NB4 (cell line): ENCODE results near the gene SYCP3.

ENCODE experiments used
- DNase-seq: peaks from one replicate; pipeline ENCODE4 v3.0.0; 2010; ENCODE audit warnings: low read depth
- H3K4me3 ChIP-seq: one replicate; pipeline ENCODE4 v1.5.1; 2011; ENCODE audit warnings: mild to moderate bottlenecking, low read depth, low read length, moderate library complexity
- MAX ChIP-seq: IDR thresholded peaks from 2 replicates; pipeline ENCODE4 v1.6.1; 2011; ENCODE audit warnings: low read depth, low read length
- MYC ChIP-seq: IDR thresholded peaks from 2 replicates; pipeline ENCODE4 v1.6.1; 2011; ENCODE audit warnings: low read depth, low read length
- POLR2A ChIP-seq: IDR thresholded peaks from 2 replicates; pipeline ENCODE4 v1.6.1; 2011; ENCODE audit warnings: mild to moderate bottlenecking; ENCODE audit not compliant: insufficient read length; ENCODE audit errors: extremely low read depth
- TF ChIP-seq, protein P1 (sequence below): IDR thresholded peaks from one replicate; pipeline ENCODE4 v1.5.1; 2012; ENCODE audit warnings: low read depth, low read length

Gene SYCP3

GRCh38 chr12:101746196-101746595 lies 6.9 kb upstream of the SYCP3 start:
- no peak for DNase-seq
- no peak for TF ChIP-seq MYC
- no peak for TF ChIP-seq MAX
- H3K4me3 ChIP-seq, result no peak overlapping the region

- DNase-seq, result no peak
- no peak for TF ChIP-seq POLR2A
- no peak overlapping the region for H3K4me3 ChIP-seq
These were observed 6.2 kb upstream of the SYCP3 start for GRCh38 chr12:101745481-101745880.

- H3K4me3 ChIP-seq, result no peak overlapping the region
- TF ChIP-seq POLR2A, result no peak
- no peak for TF ChIP-seq MYC
- TF ChIP-seq, protein P1, sequence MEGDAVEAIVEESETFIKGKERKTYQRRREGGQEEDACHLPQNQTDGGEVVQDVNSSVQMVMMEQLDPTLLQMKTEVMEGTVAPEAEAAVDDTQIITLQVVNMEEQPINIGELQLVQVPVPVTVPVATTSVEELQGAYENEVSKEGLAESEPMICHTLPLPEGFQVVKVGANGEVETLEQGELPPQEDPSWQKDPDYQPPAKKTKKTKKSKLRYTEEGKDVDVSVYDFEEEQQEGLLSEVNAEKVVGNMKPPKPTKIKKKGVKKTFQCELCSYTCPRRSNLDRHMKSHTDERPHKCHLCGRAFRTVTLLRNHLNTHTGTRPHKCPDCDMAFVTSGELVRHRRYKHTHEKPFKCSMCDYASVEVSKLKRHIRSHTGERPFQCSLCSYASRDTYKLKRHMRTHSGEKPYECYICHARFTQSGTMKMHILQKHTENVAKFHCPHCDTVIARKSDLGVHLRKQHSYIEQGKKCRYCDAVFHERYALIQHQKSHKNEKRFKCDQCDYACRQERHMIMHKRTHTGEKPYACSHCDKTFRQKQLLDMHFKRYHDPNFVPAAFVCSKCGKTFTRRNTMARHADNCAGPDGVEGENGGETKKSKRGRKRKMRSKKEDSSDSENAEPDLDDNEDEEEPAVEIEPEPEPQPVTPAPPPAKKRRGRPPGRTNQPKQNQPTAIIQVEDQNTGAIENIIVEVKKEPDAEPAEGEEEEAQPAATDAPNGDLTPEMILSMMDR, result no peak
- no peak for TF ChIP-seq MAX
- no peak for DNase-seq
These were observed 4.6 kb upstream of the SYCP3 start for GRCh38 chr12:101743724-101744472.

DNA sequence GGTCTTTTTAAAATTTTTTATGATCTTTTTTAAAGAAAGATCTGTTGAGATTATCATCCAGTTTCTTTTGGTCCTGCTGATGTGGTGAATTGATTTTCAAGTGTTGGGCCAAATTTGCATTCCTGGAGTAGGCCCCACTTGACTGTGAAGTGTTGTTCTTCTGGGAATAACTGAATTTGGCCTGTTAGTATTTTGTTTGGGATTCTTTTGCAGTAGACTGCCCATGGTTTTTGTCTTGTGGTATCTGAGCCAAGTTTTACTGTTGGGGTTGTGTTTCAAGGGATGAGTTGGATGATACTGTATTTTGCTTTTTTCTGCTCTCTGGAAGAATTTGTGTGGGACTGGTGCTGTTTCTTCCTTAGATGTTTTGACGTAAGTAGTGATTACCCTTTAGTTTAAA lies 4.0 kb upstream of the SYCP3 start:
- no peak for DNase-seq
- TF ChIP-seq MAX (no peak), POLR2A (no peak), MYC (no peak)
- TF ChIP-seq, protein P1, result no peak
- H3K4me3 ChIP-seq, result no peak overlapping the region

GRCh38 chr12:101740980-101741379 lies 1.7 kb upstream of the SYCP3 start:
- no peak overlapping the region for H3K4me3 ChIP-seq
- no peak for DNase-seq
- TF ChIP-seq POLR2A (no peak), MYC (no peak), MAX (no peak)
- TF ChIP-seq, protein P1, result no peak

DNA sequence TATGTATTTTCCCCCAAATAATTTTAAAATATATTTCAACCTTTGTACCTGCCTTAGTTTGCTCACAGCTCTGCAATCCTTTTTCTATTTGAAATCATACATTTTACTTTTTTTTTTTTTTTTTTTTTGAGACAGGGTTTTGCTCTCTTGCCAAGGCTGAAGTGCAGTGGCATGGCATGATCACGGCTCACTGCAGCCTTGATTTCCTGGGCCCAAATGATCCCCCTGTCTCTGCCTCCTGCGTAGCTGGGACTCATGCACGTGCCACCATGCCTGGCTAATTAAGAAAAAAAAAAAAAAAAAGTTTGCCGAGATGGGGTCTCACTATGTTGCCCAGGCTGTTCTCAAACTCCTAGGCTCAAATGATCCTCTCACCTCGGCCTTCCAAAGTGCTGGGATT lies 1.3 kb upstream of the SYCP3 start:
- no peak for DNase-seq
- H3K4me3 ChIP-seq, result no peak overlapping the region
- TF ChIP-seq, protein P1, result no peak
- TF ChIP-seq POLR2A, result no peak
- TF ChIP-seq MYC, result no peak
- TF ChIP-seq MAX, result no peak
